Activated gamma-delta T cell treated with Interleukin-2 at 50 U/mL for 16 hours (primary cell): ENCODE measurements around the gene CDKL1.

Source experiments
- DNase-seq: peaks from one replicate; pipeline ENCODE4 v3.0.0-alpha.2; 2020

CDKL1 gene

GRCh38 chr14:50355692-50356091 lies 41.0 kb downstream of the CDKL1 start:
- DNase-seq: no peak

GRCh38 chr14:50354527-50354926 lies 42.2 kb downstream of the CDKL1 start:
- DNase-seq: no peak

GRCh38 chr14:50353126-50353525 lies 43.6 kb downstream of the CDKL1 start:
- DNase-seq: no peak

GRCh38 chr14:50352584-50352983 lies 44.1 kb downstream of the CDKL1 start:
- DNase-seq: no peak

GRCh38 chr14:50350975-50351374 lies 45.7 kb downstream of the CDKL1 start:
- no peak for DNase-seq

GRCh38 chr14:50348933-50349332 lies 47.7 kb downstream of the CDKL1 start:
- no peak for DNase-seq

- no peak for DNase-seq
These were observed 49.2 kb downstream of the CDKL1 start for GRCh38 chr14:50347521-50347920.

- no peak for DNase-seq
These were observed 50.7 kb downstream of the CDKL1 start for GRCh38 chr14:50345846-50346422.

GRCh38 chr14:50344876-50345563 lies 51.7 kb downstream of the CDKL1 start:
- DNase-seq: no peak

GRCh38 chr14:50344116-50344775 lies 52.4 kb downstream of the CDKL1 start:
- DNase-seq: no peak

GRCh38 chr14:50343434-50343833 lies 53.2 kb downstream of the CDKL1 start:
- no peak for DNase-seq

GRCh38 chr14:50342221-50343078 lies 54.2 kb downstream of the CDKL1 start:
- DNase-seq: peak; percentile 36

- DNase-seq: no peak
These were observed 55.7 kb downstream of the CDKL1 start for GRCh38 chr14:50340963-50341362.

- no peak for DNase-seq
These were observed 56.6 kb downstream of the CDKL1 start for GRCh38 chr14:50340045-50340444.

- no peak for DNase-seq
These were observed 57.4 kb downstream of the CDKL1 start for GRCh38 chr14:50339178-50339804.

GRCh38 chr14:50338587-50338986 lies 58.1 kb downstream of the CDKL1 start:
- no peak for DNase-seq

GRCh38 chr14:50335989-50336824 lies 60.5 kb downstream of the CDKL1 start:
- no peak for DNase-seq

GRCh38 chr14:50335389-50335788 lies 61.3 kb downstream of the CDKL1 start:
- no peak for DNase-seq

GRCh38 chr14:50334211-50334610 lies 62.5 kb downstream of the CDKL1 start:
- DNase-seq: no peak

- no peak for DNase-seq
These were observed 63.6 kb downstream of the CDKL1 start for GRCh38 chr14:50333014-50333509.

GRCh38 chr14:50331596-50331995 lies 65.1 kb downstream of the CDKL1 start:
- no peak for DNase-seq
